Measurements from ENCODE around the gene SPIRE1.

The SPIRE1 gene

GRCh38 chr18:12479982-12480381 lies 177.9 kb downstream of the SPIRE1 start:
- no peaks in the 10 kb centered on the region for H3K79me2 ChIP-seq
- H3K4me3 ChIP-seq (ENCODE audit: low read depth, low read length) = no peak overlapping the region
- H3K9me3 ChIP-seq (ENCODE audit: control insufficient read depth, low read length) = no peaks in the 10 kb centered on the region
- no peak overlapping the region for H3K4me2 ChIP-seq (ENCODE audit: low read length)
- no peak for TF ChIP-seq CTCF (IDR thresholded peaks at IDR 0.05)
- no peaks in the 10 kb centered on the region for H3K36me3 ChIP-seq (ENCODE audit: control insufficient read depth, insufficient read depth, low read length)
- H3K27ac ChIP-seq = no peak overlapping the region
- H2AFZ ChIP-seq = no peak overlapping the region
- no peak overlapping the region for H3K9ac ChIP-seq
- H3K27me3 ChIP-seq (ENCODE audit: control insufficient read depth, insufficient read depth, low read length) = no peaks in the 10 kb centered on the region
- H3K4me1 ChIP-seq = peaks cover 7% of the 10 kb centered on the region

GRCh38 chr18:12479536-12479935 lies 178.4 kb downstream of the SPIRE1 start:
- Histone ChIP-seq H2AFZ (no peak overlapping the region), H3K4me1 (peaks cover 7% of the 10 kb centered on the region), H3K79me2 (no peaks in the 10 kb centered on the region), H3K9me3 (ENCODE audit: control insufficient read depth, low read length) (no peaks in the 10 kb centered on the region), H3K27me3 (ENCODE audit: control insufficient read depth, insufficient read depth, low read length) (no peaks in the 10 kb centered on the region), H3K36me3 (ENCODE audit: control insufficient read depth, insufficient read depth, low read length) (no peaks in the 10 kb centered on the region), H3K4me2 (ENCODE audit: low read length) (no peak overlapping the region), H3K4me3 (ENCODE audit: low read depth, low read length) (no peak overlapping the region), H3K9ac (no peak overlapping the region), H3K27ac (no peak overlapping the region)
- no peak for TF ChIP-seq CTCF (IDR thresholded peaks at IDR 0.05)

- peaks cover 7% of the 10 kb centered on the region for H3K4me1 ChIP-seq
- no peak overlapping the region for H3K4me2 ChIP-seq (ENCODE audit: low read length)
- H3K27me3 ChIP-seq (ENCODE audit: control insufficient read depth, insufficient read depth, low read length) = no peaks in the 10 kb centered on the region
- no peak overlapping the region for H3K9ac ChIP-seq
- H2AFZ ChIP-seq = no peak overlapping the region
- H3K36me3 ChIP-seq (ENCODE audit: control insufficient read depth, insufficient read depth, low read length) = no peaks in the 10 kb centered on the region
- H3K9me3 ChIP-seq (ENCODE audit: control insufficient read depth, low read length) = no peaks in the 10 kb centered on the region
- no peaks in the 10 kb centered on the region for H3K79me2 ChIP-seq
- no peak overlapping the region for H3K27ac ChIP-seq
- no peak for TF ChIP-seq CTCF (IDR thresholded peaks at IDR 0.05)
- H3K4me3 ChIP-seq (ENCODE audit: low read depth, low read length) = no peak overlapping the region
These were observed 179.4 kb downstream of the SPIRE1 start for GRCh38 chr18:12478269-12479047.

GRCh38 chr18:12477606-12478005 lies 180.3 kb downstream of the SPIRE1 start:
- H3K79me2 ChIP-seq = no peaks in the 10 kb centered on the region
- no peak overlapping the region for H3K27ac ChIP-seq
- H3K4me2 ChIP-seq (ENCODE audit: low read length) = no peak overlapping the region
- no peaks in the 10 kb centered on the region for H3K9me3 ChIP-seq (ENCODE audit: control insufficient read depth, low read length)
- no peak overlapping the region for H3K4me3 ChIP-seq (ENCODE audit: low read depth, low read length)
- no peak overlapping the region for H2AFZ ChIP-seq
- no peaks in the 10 kb centered on the region for H3K36me3 ChIP-seq (ENCODE audit: control insufficient read depth, insufficient read depth, low read length)
- H3K9ac ChIP-seq = no peak overlapping the region
- no peaks in the 10 kb centered on the region for H3K27me3 ChIP-seq (ENCODE audit: control insufficient read depth, insufficient read depth, low read length)
- TF ChIP-seq CTCF (IDR thresholded peaks at IDR 0.05) = no peak
- peaks cover 7% of the 10 kb centered on the region for H3K4me1 ChIP-seq

GRCh38 chr18:12476955-12477354 lies 181.0 kb downstream of the SPIRE1 start:
- H3K4me1 ChIP-seq = peaks cover 7% of the 10 kb centered on the region
- no peak overlapping the region for H3K4me2 ChIP-seq (ENCODE audit: low read length)
- no peak overlapping the region for H3K9ac ChIP-seq
- H3K9me3 ChIP-seq (ENCODE audit: control insufficient read depth, low read length) = no peaks in the 10 kb centered on the region
- no peak overlapping the region for H3K27ac ChIP-seq
- H3K4me3 ChIP-seq (ENCODE audit: low read depth, low read length) = no peak overlapping the region
- no peaks in the 10 kb centered on the region for H3K27me3 ChIP-seq (ENCODE audit: control insufficient read depth, insufficient read depth, low read length)
- no peak overlapping the region for H2AFZ ChIP-seq
- no peaks in the 10 kb centered on the region for H3K36me3 ChIP-seq (ENCODE audit: control insufficient read depth, insufficient read depth, low read length)
- no peak for TF ChIP-seq CTCF (IDR thresholded peaks at IDR 0.05)
- H3K79me2 ChIP-seq = no peaks in the 10 kb centered on the region
